Central memory CD8-positive, alpha-beta T cell (primary cell): ENCODE data around the gene SERPINH1.
A peak's percentile ranks its signal among the peaks of the same experiment; 100 is the strongest.

Experiments
- ATAC-seq: fragments of 150-1000 bp; cut with Tn5 transposase; replicated peaks from 2 replicates; pipeline ENCODE4 v1.10.0; 2022; ENCODE audit warnings: mild to moderate bottlenecking, moderate FRiP score, moderate number of reproducible peaks; ENCODE audit not compliant: poor library complexity, severe bottlenecking; ENCODE audit errors: extremely low read depth
- DNase-seq, 2 donors: peaks; one replicate each; pipeline ENCODE4 v3.0.0; 2021; ENCODE audit warnings: low spot score in 2 of 2
- H3K27ac Mint-ChIP-seq: one replicate; pipeline ENCODE4 v1.8.0; 2022; ENCODE audit warnings: low read depth, mild to moderate bottlenecking, moderate library complexity, mixed read lengths
- H3K27me3 Mint-ChIP-seq: one replicate; pipeline ENCODE4 v1.8.0; 2022; ENCODE audit warnings: mixed read lengths
- H3K36me3 Mint-ChIP-seq: one replicate; pipeline ENCODE4 v1.8.0; 2022; ENCODE audit warnings: mild to moderate bottlenecking, moderate library complexity, mixed read lengths; ENCODE audit not compliant: insufficient read depth
- H3K4me1 Mint-ChIP-seq: one replicate; pipeline ENCODE4 v1.8.0; 2022; ENCODE audit warnings: mixed read lengths
- H3K4me3 Mint-ChIP-seq: one replicate; pipeline ENCODE4 v1.8.0; 2022; ENCODE audit warnings: mild to moderate bottlenecking, moderate library complexity, mixed read lengths
- H3K9me3 Mint-ChIP-seq: one replicate; pipeline ENCODE4 v1.8.0; 2022; ENCODE audit warnings: mixed read lengths

The SERPINH1 gene

GRCh38 chr11:75536786-75537641 lies 25.0 kb upstream of the SERPINH1 start:
- no peaks in the 10 kb centered on the region for H3K27me3 Mint-ChIP-seq
- H3K9me3 Mint-ChIP-seq: no peaks in the 10 kb centered on the region
- H3K36me3 Mint-ChIP-seq: no peaks in the 10 kb centered on the region
- DNase-seq (peak in 1 of 2 donors; percentile 40), ATAC-seq (peak; percentile 89)
- peak overlapping the region; percentile 83 for H3K27ac Mint-ChIP-seq
- peaks cover 39% of the 10 kb centered on the region for H3K4me1 Mint-ChIP-seq
- peak overlapping the region; percentile 21 for H3K4me3 Mint-ChIP-seq

DNA sequence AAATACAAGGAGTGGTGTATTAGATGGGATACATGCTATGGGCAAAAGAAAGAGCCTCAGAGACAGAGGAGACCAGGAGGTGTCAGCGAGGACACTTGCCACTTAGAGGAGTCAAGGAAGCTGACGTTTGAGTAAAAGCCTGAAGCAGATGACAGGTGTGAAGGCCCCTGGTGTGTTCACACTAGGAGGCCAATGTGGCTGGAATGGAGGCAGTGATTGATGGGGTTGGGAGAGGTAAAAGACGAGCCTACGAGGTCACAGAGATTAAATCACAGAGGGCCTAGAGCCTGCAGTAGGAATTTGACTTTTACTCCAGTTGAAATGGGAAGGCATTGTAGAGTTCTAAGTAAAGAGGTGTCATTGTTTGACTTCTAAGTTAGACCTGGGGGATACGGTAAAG lies 24.3 kb upstream of the SERPINH1 start:
- no peak for DNase-seq
- Mint-ChIP-seq H3K27ac (peak overlapping the region; percentile 83), H3K9me3 (no peaks in the 10 kb centered on the region), H3K4me3 (peak overlapping the region; percentile 21), H3K27me3 (no peaks in the 10 kb centered on the region), H3K4me1 (peaks cover 34% of the 10 kb centered on the region), H3K36me3 (no peaks in the 10 kb centered on the region)
- ATAC-seq: no peak

GRCh38 chr11:75538150-75538942 lies 23.7 kb upstream of the SERPINH1 start:
- Mint-ChIP-seq H3K27ac (peak overlapping the region; percentile 83), H3K4me3 (no peak overlapping the region)

GRCh38 chr11:75539459-75540334 lies 22.4 kb upstream of the SERPINH1 start:
- Mint-ChIP-seq H3K4me1 (peaks cover 30% of the 10 kb centered on the region), H3K27ac (no peak overlapping the region), H3K4me3 (no peak overlapping the region), H3K36me3 (no peaks in the 10 kb centered on the region), H3K27me3 (no peaks in the 10 kb centered on the region), H3K9me3 (no peaks in the 10 kb centered on the region)
- DNase-seq: no peak
- no peak for ATAC-seq

More at GRCh38 chr11:75538150-75538942, 23.7 kb upstream of the SERPINH1 start:
- H3K36me3 Mint-ChIP-seq: no peaks in the 10 kb centered on the region
- peaks cover 34% of the 10 kb centered on the region for H3K4me1 Mint-ChIP-seq
- no peak for ATAC-seq
- H3K9me3 Mint-ChIP-seq: no peaks in the 10 kb centered on the region
- no peak for DNase-seq
- no peaks in the 10 kb centered on the region for H3K27me3 Mint-ChIP-seq

DNA sequence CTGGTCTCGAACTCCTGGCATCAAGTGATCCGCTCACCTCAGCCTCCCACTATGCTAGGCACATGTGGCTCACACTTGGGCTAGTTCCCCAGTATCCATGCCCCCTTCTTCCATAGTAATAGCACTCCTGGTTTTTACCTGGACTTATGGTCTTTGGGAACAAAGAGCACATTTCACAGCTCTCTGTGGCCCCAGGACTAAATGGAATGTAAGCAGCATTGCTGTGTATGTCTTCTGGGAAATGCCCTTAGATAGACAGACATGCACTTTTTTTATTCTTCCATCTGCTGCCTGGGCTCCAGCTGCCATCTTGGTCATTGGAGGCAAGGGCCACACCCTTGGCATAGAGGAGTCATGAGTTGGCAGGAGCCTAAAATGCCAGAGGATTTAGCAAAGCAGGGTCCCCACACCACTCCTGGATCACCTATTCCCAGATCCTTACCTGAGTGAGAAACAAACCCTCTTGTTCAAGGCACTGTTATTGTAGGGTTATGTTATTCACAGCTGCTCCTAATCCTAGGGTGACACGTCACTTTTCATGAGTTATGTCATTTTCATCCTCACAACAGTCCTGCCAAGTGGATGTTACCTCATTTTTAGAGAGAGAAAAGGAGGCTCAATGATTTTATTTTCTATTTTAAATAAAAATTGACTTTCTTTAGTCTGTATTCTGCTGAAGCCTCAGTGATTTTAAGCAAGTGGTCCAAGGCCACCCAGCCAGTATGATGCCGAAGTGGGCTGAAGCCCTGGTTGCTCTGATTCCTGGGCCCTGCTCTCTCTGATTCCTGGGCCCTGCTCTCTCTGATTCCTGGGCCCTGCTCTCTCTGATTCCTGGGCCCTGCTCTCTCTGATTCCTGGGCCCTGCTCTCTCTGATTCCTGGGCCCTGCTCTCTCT lies 20.6 kb upstream of the SERPINH1 start:
- H3K27me3 Mint-ChIP-seq: peaks cover 4% of the 10 kb centered on the region

GRCh38 chr11:75542088-75542438 lies 20.0 kb upstream of the SERPINH1 start:
- Mint-ChIP-seq H3K27ac (peak overlapping the region; percentile 88), H3K27me3 (peaks cover 10% of the 10 kb centered on the region), H3K4me1 (peaks cover 16% of the 10 kb centered on the region), H3K36me3 (no peaks in the 10 kb centered on the region), H3K4me3 (no peak overlapping the region), H3K9me3 (no peaks in the 10 kb centered on the region)
- DNase-seq (no peak), ATAC-seq (no peak)

More for the DNA sequence above, 20.6 kb upstream of the SERPINH1 start:
- no peak for ATAC-seq
- H3K4me3 Mint-ChIP-seq: no peak overlapping the region
- peaks cover 22% of the 10 kb centered on the region for H3K4me1 Mint-ChIP-seq
- H3K36me3 Mint-ChIP-seq: no peaks in the 10 kb centered on the region
- DNase-seq: no peak
- peak overlapping the region; percentile 88 for H3K27ac Mint-ChIP-seq
- H3K9me3 Mint-ChIP-seq: no peaks in the 10 kb centered on the region

GRCh38 chr11:75543806-75544205 lies 18.2 kb upstream of the SERPINH1 start:
- H3K9me3 Mint-ChIP-seq: no peaks in the 10 kb centered on the region
- no peak overlapping the region for H3K27ac Mint-ChIP-seq
- peaks cover 11% of the 10 kb centered on the region for H3K27me3 Mint-ChIP-seq
- ATAC-seq (no peak), DNase-seq (no peak)
- H3K36me3 Mint-ChIP-seq: no peaks in the 10 kb centered on the region
- no peaks in the 10 kb centered on the region for H3K4me1 Mint-ChIP-seq
- no peak overlapping the region for H3K4me3 Mint-ChIP-seq

GRCh38 chr11:75547177-75547576 lies 14.9 kb upstream of the SERPINH1 start:
- H3K36me3 Mint-ChIP-seq: no peaks in the 10 kb centered on the region
- no peaks in the 10 kb centered on the region for H3K4me1 Mint-ChIP-seq
- H3K9me3 Mint-ChIP-seq: no peaks in the 10 kb centered on the region
- DNase-seq (no peak), ATAC-seq (no peak)
- H3K4me3 Mint-ChIP-seq: no peak overlapping the region
- H3K27me3 Mint-ChIP-seq: peaks cover 11% of the 10 kb centered on the region
- H3K27ac Mint-ChIP-seq: no peak overlapping the region

DNA sequence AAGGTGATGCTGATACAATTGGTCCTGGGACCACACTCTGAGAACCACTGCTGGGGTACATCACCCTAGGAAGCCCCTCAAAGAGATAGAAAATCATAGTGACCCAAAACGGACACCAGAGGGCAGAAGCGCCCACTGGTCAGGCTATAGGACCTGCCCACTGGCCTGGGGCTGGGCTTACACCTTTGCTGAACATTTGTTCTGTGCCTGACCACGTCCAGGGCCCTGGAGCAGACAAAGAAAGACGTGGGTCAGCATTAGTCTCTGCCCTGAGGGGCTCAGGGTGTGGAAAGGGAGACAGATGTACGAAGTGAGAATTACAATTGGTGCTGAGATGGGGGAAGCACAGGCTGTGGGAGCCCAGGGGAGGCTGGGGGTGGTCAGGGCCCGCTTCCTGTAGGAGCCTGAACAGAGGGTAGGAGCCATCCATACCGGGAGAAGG lies 14.4 kb upstream of the SERPINH1 start:
- H3K27ac Mint-ChIP-seq: no peak overlapping the region
- ATAC-seq: no peak
- DNase-seq: no peak
- H3K27me3 Mint-ChIP-seq: peaks cover 11% of the 10 kb centered on the region
- H3K9me3 Mint-ChIP-seq: no peaks in the 10 kb centered on the region
- H3K36me3 Mint-ChIP-seq: no peaks in the 10 kb centered on the region
- H3K4me1 Mint-ChIP-seq: no peaks in the 10 kb centered on the region
- H3K4me3 Mint-ChIP-seq: no peak overlapping the region

GRCh38 chr11:75548595-75549272 lies 13.3 kb upstream of the SERPINH1 start:
- no peak for ATAC-seq
- H3K27ac Mint-ChIP-seq: no peak overlapping the region
- H3K9me3 Mint-ChIP-seq: no peaks in the 10 kb centered on the region
- H3K4me3 Mint-ChIP-seq: no peak overlapping the region
- peaks cover 11% of the 10 kb centered on the region for H3K27me3 Mint-ChIP-seq
- no peak for DNase-seq
- H3K4me1 Mint-ChIP-seq: no peaks in the 10 kb centered on the region
- no peaks in the 10 kb centered on the region for H3K36me3 Mint-ChIP-seq

DNA sequence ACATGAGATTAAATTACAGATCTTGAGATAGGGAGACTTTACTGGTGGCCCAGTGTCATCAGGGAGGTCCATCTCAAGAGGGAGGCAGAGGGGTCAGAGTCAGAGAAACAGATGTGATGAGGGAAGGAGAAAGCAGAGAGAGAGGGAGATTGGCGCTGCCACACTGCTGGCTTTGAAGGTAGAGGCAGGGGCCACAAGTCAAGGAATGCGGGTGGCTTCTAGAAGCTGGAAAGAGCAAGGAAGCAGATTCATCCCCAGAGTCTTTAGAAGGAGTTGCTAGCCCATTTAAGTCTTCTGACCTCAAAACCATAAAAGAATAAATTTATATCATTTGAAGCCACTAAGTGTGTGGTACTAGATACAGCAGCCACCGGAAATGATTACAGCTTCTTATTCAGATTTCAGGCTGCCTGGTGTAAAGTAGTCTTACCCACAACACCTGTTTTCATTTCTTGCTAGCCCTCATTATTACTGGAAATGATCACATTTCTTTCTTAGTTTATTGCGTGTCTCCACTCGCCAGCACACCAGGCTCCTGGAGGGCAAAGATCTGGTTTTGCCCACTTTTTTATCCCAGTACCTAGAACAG lies 12.6 kb upstream of the SERPINH1 start:
- Mint-ChIP-seq H3K27ac (no peak overlapping the region), H3K36me3 (no peaks in the 10 kb centered on the region), H3K27me3 (peaks cover 11% of the 10 kb centered on the region), H3K4me1 (no peaks in the 10 kb centered on the region), H3K9me3 (no peaks in the 10 kb centered on the region), H3K4me3 (no peak overlapping the region)
- DNase-seq: no peak
- ATAC-seq: no peak
